NCI-H345 treated with DMSO at 0.1 percent for 48 hours (cell line): ENCODE measurements around the gene UPB1.
"Not testable (repeated sequence)": the region's sequence is repeated elsewhere in the genome, so short reads cannot be mapped to it uniquely, and the experiment has no call there.

Experiments used
- DNase-seq: peaks from one replicate; lab custom pipeline; 2025; ENCODE audit not compliant: unreplicated experiment; lab: John Stamatoyannopoulos, UW

The UPB1 gene

GRCh38 chr22:24529898-24530297, 34.8 kb downstream of the UPB1 start:
- no peak for DNase-seq

- not testable (repeated sequence) for DNase-seq
These were observed 35.8 kb downstream of the UPB1 start for GRCh38 chr22:24530968-24531367.

GRCh38 chr22:24532075-24532474, 36.9 kb downstream of the UPB1 start:
- DNase-seq: no peak

GRCh38 chr22:24535348-24535747, 40.2 kb downstream of the UPB1 start:
- DNase-seq: no peak

- no peak for DNase-seq
These were observed 41.0 kb downstream of the UPB1 start for GRCh38 chr22:24536089-24536488.

GRCh38 chr22:24540470-24540869, 45.3 kb downstream of the UPB1 start:
- DNase-seq: no peak

- DNase-seq: no peak
These were observed 46.8 kb downstream of the UPB1 start for GRCh38 chr22:24541681-24542515.

- no peak for DNase-seq
These were observed 47.5 kb downstream of the UPB1 start for GRCh38 chr22:24542641-24543040.

- no peak for DNase-seq
These were observed 48.1 kb downstream of the UPB1 start for GRCh38 chr22:24543185-24543601.

GRCh38 chr22:24543679-24544243, 48.6 kb downstream of the UPB1 start:
- no peak for DNase-seq

- DNase-seq: no peak
These were observed 53.7 kb downstream of the UPB1 start for GRCh38 chr22:24548812-24549211.

- DNase-seq: no peak
These were observed 55.1 kb downstream of the UPB1 start for GRCh38 chr22:24550028-24550901.

GRCh38 chr22:24550902-24551435, 55.8 kb downstream of the UPB1 start:
- no peak for DNase-seq

GRCh38 chr22:24552503-24553286, 57.6 kb downstream of the UPB1 start:
- peak; percentile 8 for DNase-seq

- DNase-seq: no peak
These were observed 58.6 kb downstream of the UPB1 start for GRCh38 chr22:24553597-24554312.

GRCh38 chr22:24554313-24555164, 59.4 kb downstream of the UPB1 start, which contains the start of gene GUCD1:
Gene GUCD1, minus strand, starts transcription at chr22:24555138. Its CDS starts 147 bp downstream, at chr22:24554991.
- no peak for DNase-seq

GRCh38 chr22:24555165-24556039, 60.3 kb downstream of the UPB1 start, which contains the start of gene SNRPD3:
Gene SNRPD3, plus strand, starts transcription at chr22:24555999. Its CDS starts 1,676 bp downstream, at chr22:24557675.
- DNase-seq: peak; percentile 87

- DNase-seq: no peak
These were observed 64.3 kb downstream of the UPB1 start for GRCh38 chr22:24559471-24559870.
